ENCODE results near the gene RAMAC.

RAMAC gene

DNA sequence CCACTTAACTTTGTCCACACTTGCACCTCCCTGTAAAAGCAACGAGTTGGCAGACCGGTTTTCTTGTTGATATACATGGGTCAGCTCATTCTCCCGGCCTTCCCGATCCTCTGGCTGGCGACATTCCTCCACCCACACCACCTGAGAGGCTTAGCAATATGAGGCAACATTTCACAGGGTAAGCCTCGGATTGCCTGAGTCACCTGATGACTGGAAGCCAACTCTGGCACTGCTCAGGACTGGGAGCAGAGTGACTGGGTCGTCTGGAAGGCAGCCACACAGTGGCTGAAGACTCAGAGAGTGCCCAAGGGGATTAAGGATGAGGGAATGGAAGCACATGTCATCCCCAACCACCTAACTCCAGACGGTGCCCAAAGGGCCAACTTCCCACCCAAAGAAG is 43.3 kb upstream of the RAMAC start:
- TF ChIP-seq, protein P1, sequence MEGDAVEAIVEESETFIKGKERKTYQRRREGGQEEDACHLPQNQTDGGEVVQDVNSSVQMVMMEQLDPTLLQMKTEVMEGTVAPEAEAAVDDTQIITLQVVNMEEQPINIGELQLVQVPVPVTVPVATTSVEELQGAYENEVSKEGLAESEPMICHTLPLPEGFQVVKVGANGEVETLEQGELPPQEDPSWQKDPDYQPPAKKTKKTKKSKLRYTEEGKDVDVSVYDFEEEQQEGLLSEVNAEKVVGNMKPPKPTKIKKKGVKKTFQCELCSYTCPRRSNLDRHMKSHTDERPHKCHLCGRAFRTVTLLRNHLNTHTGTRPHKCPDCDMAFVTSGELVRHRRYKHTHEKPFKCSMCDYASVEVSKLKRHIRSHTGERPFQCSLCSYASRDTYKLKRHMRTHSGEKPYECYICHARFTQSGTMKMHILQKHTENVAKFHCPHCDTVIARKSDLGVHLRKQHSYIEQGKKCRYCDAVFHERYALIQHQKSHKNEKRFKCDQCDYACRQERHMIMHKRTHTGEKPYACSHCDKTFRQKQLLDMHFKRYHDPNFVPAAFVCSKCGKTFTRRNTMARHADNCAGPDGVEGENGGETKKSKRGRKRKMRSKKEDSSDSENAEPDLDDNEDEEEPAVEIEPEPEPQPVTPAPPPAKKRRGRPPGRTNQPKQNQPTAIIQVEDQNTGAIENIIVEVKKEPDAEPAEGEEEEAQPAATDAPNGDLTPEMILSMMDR (IDR thresholded peaks at IDR 0.05; ENCODE audit: low read length) = no peak
- TF ChIP-seq EZH2 (IDR thresholded peaks at IDR 0.05; ENCODE audit: borderline replicate concordance, low read length) = no peak
- H3K9me2 ChIP-seq (ENCODE audit: low read depth, low read length) = no peaks in the 10 kb centered on the region
- no peak overlapping the region for H3K4me3 ChIP-seq (ENCODE audit: low read depth, low read length, poor library complexity, severe bottlenecking)
- no peaks in the 10 kb centered on the region for H3K4me1 ChIP-seq (ENCODE audit: insufficient read depth, low read length, severe bottlenecking)
- no peaks in the 10 kb centered on the region for H3K9me3 ChIP-seq (ENCODE audit: low read length)
- H3K79me2 ChIP-seq (ENCODE audit: insufficient read depth, low read length) = no peaks in the 10 kb centered on the region
- H3K36me3 ChIP-seq (ENCODE audit: insufficient read depth, low read length) = no peaks in the 10 kb centered on the region
- no peaks in the 10 kb centered on the region for H3K27me3 ChIP-seq (ENCODE audit: insufficient read depth, low read length)
- no peaks in the 10 kb centered on the region for H3F3A ChIP-seq (ENCODE audit: insufficient read depth, low read length)
- no peak overlapping the region for H3K4me2 ChIP-seq (ENCODE audit: low read length)
- no peaks in the 10 kb centered on the region for H4K20me1 ChIP-seq (ENCODE audit: insufficient read depth, low read length)
- no peak overlapping the region for H2AFZ ChIP-seq (ENCODE audit: low read length)
- H3K27ac ChIP-seq (ENCODE audit: low read depth, low read length, poor library complexity, severe bottlenecking) = no peak overlapping the region
- no peak overlapping the region for H3K9ac ChIP-seq (ENCODE audit: low read length)

DNA sequence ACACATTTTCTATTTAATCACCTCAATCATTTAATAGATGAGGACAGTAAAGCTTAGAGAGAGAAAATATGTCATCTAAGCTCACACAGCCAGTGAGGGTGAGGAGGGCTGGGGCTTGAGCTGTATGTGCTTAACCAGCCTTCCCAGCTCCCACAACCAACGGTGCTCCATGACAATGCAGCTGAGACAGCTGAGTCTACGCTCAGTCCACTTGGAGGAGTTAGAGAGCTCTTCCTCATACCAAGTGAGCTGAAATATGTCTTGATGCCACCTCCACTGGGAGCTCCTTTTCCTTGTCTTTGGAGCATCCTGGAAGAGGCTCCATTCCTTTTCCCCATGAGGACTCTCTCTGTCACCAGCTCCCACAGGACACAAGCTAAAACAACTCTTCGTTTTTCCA is 42.8 kb upstream of the RAMAC start:
- no peak overlapping the region for H3K4me3 ChIP-seq (ENCODE audit: low read depth, low read length, poor library complexity, severe bottlenecking)
- no peaks in the 10 kb centered on the region for H3K9me3 ChIP-seq (ENCODE audit: low read length)
- H3K27me3 ChIP-seq (ENCODE audit: insufficient read depth, low read length) = no peaks in the 10 kb centered on the region
- H3K36me3 ChIP-seq (ENCODE audit: insufficient read depth, low read length) = no peaks in the 10 kb centered on the region
- no peaks in the 10 kb centered on the region for H3K9me2 ChIP-seq (ENCODE audit: low read depth, low read length)
- H3K4me2 ChIP-seq (ENCODE audit: low read length) = no peak overlapping the region
- no peak overlapping the region for H2AFZ ChIP-seq (ENCODE audit: low read length)
- TF ChIP-seq, protein P1 (IDR thresholded peaks at IDR 0.05; ENCODE audit: low read length) = no peak
- no peak for TF ChIP-seq EZH2 (IDR thresholded peaks at IDR 0.05; ENCODE audit: borderline replicate concordance, low read length)
- H3F3A ChIP-seq (ENCODE audit: insufficient read depth, low read length) = no peaks in the 10 kb centered on the region
- H3K9ac ChIP-seq (ENCODE audit: low read length) = no peak overlapping the region
- H3K79me2 ChIP-seq (ENCODE audit: insufficient read depth, low read length) = no peaks in the 10 kb centered on the region
- no peaks in the 10 kb centered on the region for H4K20me1 ChIP-seq (ENCODE audit: insufficient read depth, low read length)
- no peaks in the 10 kb centered on the region for H3K4me1 ChIP-seq (ENCODE audit: insufficient read depth, low read length, severe bottlenecking)
- no peak overlapping the region for H3K27ac ChIP-seq (ENCODE audit: low read depth, low read length, poor library complexity, severe bottlenecking)

DNA sequence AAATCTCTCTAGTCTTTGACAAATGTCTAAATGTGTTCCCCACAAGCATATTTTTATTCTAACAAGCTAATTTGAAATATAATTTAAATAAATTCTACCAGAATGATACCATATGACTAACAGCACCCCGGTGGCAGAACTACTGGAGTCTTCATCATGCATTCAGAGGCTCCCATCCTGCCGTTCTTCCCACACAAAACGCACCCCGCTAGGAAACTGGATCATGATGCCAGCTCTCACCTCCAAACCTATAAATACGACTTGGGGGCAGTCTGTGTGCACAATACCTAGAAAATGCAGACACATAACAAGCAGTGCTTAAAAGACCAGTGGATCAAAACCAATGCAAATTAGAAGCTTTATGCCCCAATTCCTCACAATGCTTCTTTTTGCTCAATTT is 42.0 kb upstream of the RAMAC start:
- no peaks in the 10 kb centered on the region for H3K79me2 ChIP-seq (ENCODE audit: insufficient read depth, low read length)
- no peak overlapping the region for H3K9ac ChIP-seq (ENCODE audit: low read length)
- H3F3A ChIP-seq (ENCODE audit: insufficient read depth, low read length) = no peaks in the 10 kb centered on the region
- no peaks in the 10 kb centered on the region for H3K27me3 ChIP-seq (ENCODE audit: insufficient read depth, low read length)
- H3K36me3 ChIP-seq (ENCODE audit: insufficient read depth, low read length) = no peaks in the 10 kb centered on the region
- no peak overlapping the region for H3K4me3 ChIP-seq (ENCODE audit: low read depth, low read length, poor library complexity, severe bottlenecking)
- no peaks in the 10 kb centered on the region for H3K9me2 ChIP-seq (ENCODE audit: low read depth, low read length)
- no peak overlapping the region for H3K27ac ChIP-seq (ENCODE audit: low read depth, low read length, poor library complexity, severe bottlenecking)
- no peak overlapping the region for H2AFZ ChIP-seq (ENCODE audit: low read length)
- H3K9me3 ChIP-seq (ENCODE audit: low read length) = no peaks in the 10 kb centered on the region
- no peak overlapping the region for H3K4me2 ChIP-seq (ENCODE audit: low read length)
- H3K4me1 ChIP-seq (ENCODE audit: insufficient read depth, low read length, severe bottlenecking) = no peaks in the 10 kb centered on the region
- no peaks in the 10 kb centered on the region for H4K20me1 ChIP-seq (ENCODE audit: insufficient read depth, low read length)
- TF ChIP-seq EZH2 (IDR thresholded peaks at IDR 0.05; ENCODE audit: borderline replicate concordance, low read length) = no peak

DNA sequence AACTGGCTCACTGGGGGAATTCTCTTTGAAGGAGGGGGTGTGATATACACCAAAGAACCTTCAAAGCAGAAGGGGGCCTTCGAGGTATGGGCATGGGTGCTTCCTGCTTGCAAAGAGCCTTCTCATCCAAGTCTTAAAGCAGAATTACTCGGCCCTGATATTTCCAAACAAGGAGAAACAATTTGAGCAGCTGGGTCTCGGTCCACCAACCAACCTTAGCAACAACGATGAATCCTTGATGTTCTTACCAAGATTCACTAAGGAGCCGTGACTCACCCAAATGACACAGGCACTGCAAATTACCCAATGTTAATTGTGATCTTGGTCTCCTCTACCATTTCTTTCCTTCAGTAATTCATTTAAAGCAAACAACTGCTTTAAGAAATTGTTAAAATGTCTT is 41.2 kb upstream of the RAMAC start:
- H4K20me1 ChIP-seq (ENCODE audit: insufficient read depth, low read length) = no peaks in the 10 kb centered on the region
- no peaks in the 10 kb centered on the region for H3K9me3 ChIP-seq (ENCODE audit: low read length)
- no peak overlapping the region for H3K9ac ChIP-seq (ENCODE audit: low read length)
- no peaks in the 10 kb centered on the region for H3F3A ChIP-seq (ENCODE audit: insufficient read depth, low read length)
- H3K4me2 ChIP-seq (ENCODE audit: low read length) = no peak overlapping the region
- no peaks in the 10 kb centered on the region for H3K27me3 ChIP-seq (ENCODE audit: insufficient read depth, low read length)
- H3K27ac ChIP-seq (ENCODE audit: low read depth, low read length, poor library complexity, severe bottlenecking) = no peak overlapping the region
- H3K4me3 ChIP-seq (ENCODE audit: low read depth, low read length, poor library complexity, severe bottlenecking) = no peak overlapping the region
- H3K9me2 ChIP-seq (ENCODE audit: low read depth, low read length) = no peaks in the 10 kb centered on the region
- TF ChIP-seq EZH2 (IDR thresholded peaks at IDR 0.05; ENCODE audit: borderline replicate concordance, low read length) = no peak
- TF ChIP-seq, protein P1 (IDR thresholded peaks at IDR 0.05; ENCODE audit: low read length) = no peak
- H3K36me3 ChIP-seq (ENCODE audit: insufficient read depth, low read length) = no peaks in the 10 kb centered on the region
- H3K79me2 ChIP-seq (ENCODE audit: insufficient read depth, low read length) = no peaks in the 10 kb centered on the region
- no peak overlapping the region for H2AFZ ChIP-seq (ENCODE audit: low read length)
- H3K4me1 ChIP-seq (ENCODE audit: insufficient read depth, low read length, severe bottlenecking) = no peaks in the 10 kb centered on the region

Measured in OCI-LY1 (cell line).